Body of pancreas (tissue), 4 donors: ENCODE measurements around the gene MYCBP2. TPM values are rescaled to one million over a fixed set of nuclear protein-coding genes. Genes with fewer than 3 reads are reported as not detected.

Experiments used
- ATAC-seq: fragments of 150-250 bp; one replicate; pipeline ENCODE4 v1.9.1; 2016
- DNase-seq, 4 donors: peaks; one replicate each; pipeline ENCODE4 v3.0.0-alpha.2; 2019
- H3K27ac ChIP-seq, 4 donors: fragments of 200-600 bp; sonication (generic); 1 replicate in 3 of 4; 2 replicates in 1 of 4; pipeline versions ENCODE4 v1.5.1 to v1.6.1; 2016 to 2019; ENCODE audit warnings: mild to moderate bottlenecking in 1 of 4, mixed read lengths in 1 of 4, moderate library complexity in 1 of 4
- H3K27me3 ChIP-seq, 2 donors: fragments of 200-600 bp; sonication (generic); one replicate each; pipeline ENCODE4 v1.6.0; 2016; ENCODE audit warnings: mild to moderate bottlenecking in 1 of 2
- H3K36me3 ChIP-seq, 2 donors: fragments of 200-600 bp; sonication (generic); replicated peaks in 1 of 2; 2 replicates each; pipeline ENCODE4 v1.5.1; 2016; ENCODE audit warnings: low read depth in 2 of 2; ENCODE audit not compliant: insufficient read depth in 1 of 2
- H3K4me1 ChIP-seq: fragments of 200-600 bp; sonication (generic); one replicate; pipeline ENCODE4 v1.6.0; 2016
- H3K4me3 ChIP-seq, 2 donors: fragments of 200-600 bp; sonication (generic); 1 replicate in 1 of 2; 2 replicates in 1 of 2; pipeline ENCODE4 v1.5.1; 2016 to 2019
- H3K9me3 ChIP-seq, 3 donors: fragments of 200-600 bp; sonication (generic); 1 replicate in 2 of 3; 2 replicates in 1 of 3; pipeline ENCODE4 v1.5.1; 2016
- POLR2A ChIP-seq, 3 donors: fragments of 450-650 bp; IDR thresholded peaks; one replicate each; pipeline ENCODE4 v1.6.1; 2016; ENCODE audit warnings: antibody characterized with exemption in 3 of 3, mild to moderate bottlenecking in 2 of 3
- WGBS, 2 donors: methylation state at CpG; one replicate each; pipeline ENCODE4 v1.1.5; 2017; 5-methylcytosine and 5-hydroxymethylcytosine counted together
- intact Hi-C: fragments of 100-400 bp; cut with DNase I; formaldehyde crosslinking; loops from one replicate; pipeline ENCODE4 v1.15.1; 2023
- total RNA-seq, 2 donors: library from RNA; depleted of rRNA; stranded (reverse); fragments of >200 nt; gene quantifications; one replicate each; pipeline ENCODE4 v1.1.0, GENCODE V29; 2016
- TF ChIP-seq, protein P1 (sequence below), 7 experiments: fragments of 450-650 bp in 4 of 7; fragments of 200-600 bp in 3 of 7; sonication (generic) in 3 of 7; IDR thresholded peaks; one replicate each; pipeline ENCODE4 v1.5.1; 2016 to 2019; ENCODE audit warnings: antibody characterized with exemption in 7 of 7

The MYCBP2 gene
- total RNA-seq, 2 donors from 2014 or later, result 85.9 to 127 TPM

DNA sequence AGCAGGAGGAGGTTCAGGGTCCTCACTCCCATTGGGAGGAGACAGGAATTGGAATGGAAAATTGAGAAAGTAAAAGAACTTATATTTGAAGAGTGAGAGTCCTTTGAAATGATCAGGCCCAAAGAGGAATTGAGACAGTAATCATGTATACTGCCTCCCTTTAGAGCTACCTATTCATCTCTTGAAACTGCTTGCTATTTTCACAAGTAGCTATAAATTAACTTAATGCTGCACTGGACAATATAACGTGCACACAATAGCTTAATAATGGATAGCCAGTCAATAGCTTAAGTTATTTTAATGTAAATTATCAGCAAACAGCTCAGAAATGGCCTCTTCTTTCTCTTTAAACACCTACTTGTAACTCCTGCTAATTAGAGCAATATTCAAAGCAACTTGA lies 46.6 kb upstream of the MYCBP2 start:
- Histone ChIP-seq H3K36me3 (no peaks in the 10 kb centered on the region), H3K4me3 (no peak overlapping the region), H3K9me3 (no peaks in the 10 kb centered on the region), H3K27ac (no peak overlapping the region), H3K27me3 (no peaks in the 10 kb centered on the region), H3K4me1 (no peaks in the 10 kb centered on the region)
- WGBS, 2 donors, result 63 to 72% methylated on average over 1 of the region's 1 CpG
- no peak for TF ChIP-seq POLR2A (IDR thresholded peaks at IDR 0.05)
- TF ChIP-seq, protein P1, sequence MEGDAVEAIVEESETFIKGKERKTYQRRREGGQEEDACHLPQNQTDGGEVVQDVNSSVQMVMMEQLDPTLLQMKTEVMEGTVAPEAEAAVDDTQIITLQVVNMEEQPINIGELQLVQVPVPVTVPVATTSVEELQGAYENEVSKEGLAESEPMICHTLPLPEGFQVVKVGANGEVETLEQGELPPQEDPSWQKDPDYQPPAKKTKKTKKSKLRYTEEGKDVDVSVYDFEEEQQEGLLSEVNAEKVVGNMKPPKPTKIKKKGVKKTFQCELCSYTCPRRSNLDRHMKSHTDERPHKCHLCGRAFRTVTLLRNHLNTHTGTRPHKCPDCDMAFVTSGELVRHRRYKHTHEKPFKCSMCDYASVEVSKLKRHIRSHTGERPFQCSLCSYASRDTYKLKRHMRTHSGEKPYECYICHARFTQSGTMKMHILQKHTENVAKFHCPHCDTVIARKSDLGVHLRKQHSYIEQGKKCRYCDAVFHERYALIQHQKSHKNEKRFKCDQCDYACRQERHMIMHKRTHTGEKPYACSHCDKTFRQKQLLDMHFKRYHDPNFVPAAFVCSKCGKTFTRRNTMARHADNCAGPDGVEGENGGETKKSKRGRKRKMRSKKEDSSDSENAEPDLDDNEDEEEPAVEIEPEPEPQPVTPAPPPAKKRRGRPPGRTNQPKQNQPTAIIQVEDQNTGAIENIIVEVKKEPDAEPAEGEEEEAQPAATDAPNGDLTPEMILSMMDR (IDR thresholded peaks at IDR 0.05), result no peak
- ATAC-seq (no peak), DNase-seq (no peak)
- intact Hi-C loops, result no loop called here

DNA sequence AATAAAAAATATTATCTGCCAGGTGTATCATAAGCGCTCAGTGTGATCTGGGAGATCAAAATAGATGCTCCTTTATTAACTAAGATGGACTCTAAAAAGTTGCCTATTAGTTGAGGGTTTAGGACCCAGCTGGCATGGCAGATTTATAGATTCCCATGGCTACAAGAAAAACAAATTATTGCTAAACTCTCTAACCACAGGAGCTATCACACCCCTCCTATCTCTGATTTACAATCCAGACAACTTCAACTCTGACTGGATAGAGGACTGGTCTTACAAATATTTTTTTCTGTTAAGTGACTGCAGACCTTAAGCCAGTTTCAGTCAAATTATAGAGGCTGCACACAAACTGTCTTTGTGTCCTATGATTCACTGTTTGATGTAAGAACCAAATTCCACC lies 45.4 kb upstream of the MYCBP2 start:
- 96% methylated on average over 1 of the region's 1 CpG for WGBS, 2 donors

DNA sequence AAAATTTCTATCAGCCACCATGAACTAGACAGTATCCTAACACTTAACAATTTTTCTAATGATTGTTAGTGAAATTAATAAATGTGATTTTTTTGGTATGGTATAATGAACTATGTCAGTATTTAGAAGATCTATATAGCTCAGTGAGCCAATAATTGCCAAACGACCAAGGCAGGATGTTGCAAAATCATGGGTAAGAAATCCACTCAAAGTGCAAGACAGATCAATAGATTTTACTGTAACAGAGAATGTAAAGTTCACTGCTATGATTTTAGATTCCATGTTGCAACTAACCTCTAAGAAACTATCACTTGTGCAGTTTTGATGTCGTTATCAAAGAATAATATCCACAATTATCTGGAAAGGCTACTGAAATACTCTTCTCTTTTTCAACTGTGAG lies 44.0 kb upstream of the MYCBP2 start:
- Histone ChIP-seq H3K36me3 (no peaks in the 10 kb centered on the region), H3K27me3 (no peaks in the 10 kb centered on the region), H3K4me1 (no peaks in the 10 kb centered on the region), H3K27ac (no peak overlapping the region), H3K4me3 (no peak overlapping the region), H3K9me3 (no peaks in the 10 kb centered on the region)
- DNase-seq (no peak), ATAC-seq (no peak)
- intact Hi-C loops, result no loop called here
- TF ChIP-seq, protein P1 (IDR thresholded peaks at IDR 0.05), result no peak
- TF ChIP-seq POLR2A (IDR thresholded peaks at IDR 0.05), result no peak
- 50 to 52% methylated on average over 2 of the region's 2 CpGs for WGBS, 2 donors

More for the DNA sequence above, 45.4 kb upstream of the MYCBP2 start:
- Histone ChIP-seq H3K4me1 (no peaks in the 10 kb centered on the region), H3K27ac (no peak overlapping the region), H3K36me3 (no peaks in the 10 kb centered on the region), H3K4me3 (no peak overlapping the region), H3K27me3 (no peaks in the 10 kb centered on the region), H3K9me3 (no peaks in the 10 kb centered on the region)
- ATAC-seq (no peak), DNase-seq (no peak)
- intact Hi-C loops, result no loop called here
- TF ChIP-seq, protein P1 (IDR thresholded peaks at IDR 0.05), result no peak
- TF ChIP-seq POLR2A (IDR thresholded peaks at IDR 0.05), result no peak

DNA sequence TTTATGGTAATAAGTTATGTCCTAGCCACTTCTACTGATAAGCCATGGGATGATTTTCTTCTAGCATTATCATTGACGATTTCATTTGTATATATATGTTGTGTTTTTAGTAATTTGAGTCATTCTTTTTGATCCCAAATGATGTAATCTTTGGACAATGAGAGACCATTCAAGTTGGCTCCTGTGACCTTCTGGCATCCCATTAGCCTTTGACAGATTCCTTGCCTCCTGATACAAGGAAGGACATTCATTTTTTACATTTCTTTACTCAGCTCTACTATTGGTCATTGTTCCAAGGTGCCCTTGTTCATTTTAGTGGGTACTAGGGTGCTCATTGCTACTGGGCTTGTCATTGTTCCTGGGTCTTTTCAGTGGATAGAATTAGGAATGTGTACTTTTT lies 35.3 kb upstream of the MYCBP2 start:
- DNase-seq (no peak), ATAC-seq (no peak)
- 31 to 41% methylated on average over 1 of the region's 1 CpG for WGBS, 2 donors
- Histone ChIP-seq H3K4me3 (no peak overlapping the region), H3K27me3 (no peaks in the 10 kb centered on the region), H3K4me1 (no peaks in the 10 kb centered on the region), H3K9me3 (no peaks in the 10 kb centered on the region), H3K36me3 (no peaks in the 10 kb centered on the region), H3K27ac (no peak overlapping the region)
- intact Hi-C loops, result no loop called here
- no peak for TF ChIP-seq POLR2A (IDR thresholded peaks at IDR 0.05)
- TF ChIP-seq, protein P1 (IDR thresholded peaks at IDR 0.05), result no peak

DNA sequence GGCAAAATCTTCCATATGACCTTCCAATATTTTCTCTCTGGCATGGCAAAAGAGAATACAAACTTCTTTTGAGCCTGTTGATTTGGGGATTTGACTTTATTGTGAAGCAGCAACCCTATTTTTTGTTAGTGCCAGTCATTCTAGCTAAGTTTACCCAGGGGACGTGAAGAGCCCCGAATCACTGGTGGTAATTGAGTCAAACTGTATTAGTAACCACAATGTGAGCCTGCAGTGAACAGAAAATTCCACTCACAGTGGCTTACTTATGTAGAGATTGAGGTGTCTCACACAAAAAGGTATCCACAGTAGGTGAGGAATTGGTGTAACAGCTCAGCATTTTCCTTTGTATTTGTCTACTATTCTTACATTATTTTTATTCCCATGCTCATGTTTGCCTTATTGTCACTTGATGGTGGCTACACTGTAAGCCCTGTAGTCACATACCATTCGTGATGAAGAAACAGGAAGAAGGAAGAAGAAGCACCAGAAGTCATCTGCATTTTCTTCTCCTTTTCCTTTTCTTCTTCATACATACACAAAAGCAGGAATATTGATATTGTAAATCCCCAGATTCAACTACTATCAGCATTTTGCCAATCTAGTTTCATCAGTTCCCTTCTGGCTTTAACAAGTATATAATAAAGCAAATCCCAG lies 33.3 kb upstream of the MYCBP2 start:
- WGBS, 2 donors, result 58 to 73% methylated on average over 3 of the region's 3 CpGs
- Histone ChIP-seq H3K4me3 (no peak overlapping the region), H3K27ac (no peak overlapping the region), H3K36me3 (no peaks in the 10 kb centered on the region), H3K27me3 (no peaks in the 10 kb centered on the region), H3K9me3 (no peaks in the 10 kb centered on the region), H3K4me1 (no peaks in the 10 kb centered on the region)
- ATAC-seq (no peak), DNase-seq (no peak)
- TF ChIP-seq, protein P1 (IDR thresholded peaks at IDR 0.05), result no peak
- TF ChIP-seq POLR2A (IDR thresholded peaks at IDR 0.05), result no peak
- intact Hi-C loops, result no loop called here
